ENCODE measurements around the gene SLC24A3. TPM values are rescaled to one million over a fixed set of nuclear protein-coding genes. Genes with fewer than 3 reads are reported as not detected.

The SLC24A3 gene
- total and polyA plus RNA-seq, 7 experiments from 2014 or later: 0.58 to 1.0 TPM; not detected in 5

GRCh38 chr20:19401096-19401495 is 188.7 kb downstream of the SLC24A3 start:
- Histone ChIP-seq H3K4me1 (ENCODE audit: control insufficient read depth in 2 of 2, insufficient read depth in 2 of 2, low read length in 2 of 2) (no peaks in the 10 kb centered on the region), H3K9me3 (ENCODE audit: control insufficient read depth in 2 of 3, low read length in 3 of 3) (no peaks in the 10 kb centered on the region), H3K27ac (ENCODE audit: low read depth, low read length) (no peak overlapping the region), H3K36me3 (ENCODE audit: control insufficient read depth in 2 of 3, insufficient read depth in 3 of 3, low read length in 3 of 3) (no peaks in the 10 kb centered on the region), H3K4me3 (ENCODE audit: low read length) (no peak overlapping the region), H3K27me3 (ENCODE audit: control insufficient read depth in 2 of 2, insufficient read depth in 2 of 2, low read length in 2 of 2) (no peaks in the 10 kb centered on the region)
- ChIA-PET POLR2A (no interaction called here), CTCF (no interaction called here)
- intact Hi-C loops (cut with micrococcal nuclease): no loop called here
- H3K27me3 Mint-ChIP-seq: peaks cover 0 to 13% (median 0%) of the 10 kb centered on the region in 5 donors
- no peak overlapping the region for H3K27ac Mint-ChIP-seq
- H3K36me3 Mint-ChIP-seq: peaks cover 0 to 19% (median 3%) of the 10 kb centered on the region in 5 donors
- H3K9me3 Mint-ChIP-seq: peaks cover 0 to 34% (median 19%) of the 10 kb centered on the region in 11 donors
- DNase-seq: no peak
- H3K4me1 Mint-ChIP-seq: no peaks in the 10 kb centered on the region
- no peak overlapping the region for H3K4me3 Mint-ChIP-seq
- no peak for ATAC-seq

DNA sequence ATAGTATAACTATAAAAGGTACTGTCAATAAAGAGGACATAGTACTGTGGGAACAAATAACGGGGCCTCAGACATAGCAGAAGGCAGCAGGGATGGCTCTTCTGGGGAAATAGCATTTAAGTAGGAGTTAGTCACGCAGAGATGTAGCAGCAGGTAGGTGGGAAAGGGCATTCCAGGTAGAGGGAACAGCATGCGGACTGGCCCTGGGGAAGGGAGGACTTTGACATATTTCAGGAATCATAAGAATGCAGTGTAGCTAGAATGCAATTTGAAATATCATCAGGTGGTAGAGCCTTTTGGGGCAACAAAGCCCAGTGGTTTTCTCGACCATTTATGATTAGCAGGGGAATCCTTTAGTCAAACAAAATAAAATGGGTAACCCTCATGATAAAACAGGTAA is 191.1 kb downstream of the SLC24A3 start:
- Mint-ChIP-seq H3K4me1 (no peaks in the 10 kb centered on the region), H3K27ac (no peak overlapping the region), H3K9me3 (peaks cover 2 to 20% (median 13%) of the 10 kb centered on the region in 11 donors), H3K27me3 (peaks cover 0 to 18% (median 5%) of the 10 kb centered on the region in 5 donors), H3K36me3 (peaks cover 0 to 19% (median 3%) of the 10 kb centered on the region in 5 donors), H3K4me3 (no peak overlapping the region)
- DNase-seq: no peak
- no peak overlapping the region for H3K4me3 ChIP-seq (ENCODE audit: low read length)
- intact Hi-C loops (cut with micrococcal nuclease): no loop called here
- no peaks in the 10 kb centered on the region for H3K4me1 ChIP-seq (ENCODE audit: control insufficient read depth in 2 of 2, insufficient read depth in 2 of 2, low read length in 2 of 2)
- H3K36me3 ChIP-seq (ENCODE audit: control insufficient read depth in 2 of 3, insufficient read depth in 3 of 3, low read length in 3 of 3): no peaks in the 10 kb centered on the region
- ChIA-PET CTCF (no interaction called here), POLR2A (no interaction called here)
- H3K9me3 ChIP-seq (ENCODE audit: control insufficient read depth in 2 of 3, low read length in 3 of 3): no peaks in the 10 kb centered on the region
- no peaks in the 10 kb centered on the region for H3K27me3 ChIP-seq (ENCODE audit: control insufficient read depth in 2 of 2, insufficient read depth in 2 of 2, low read length in 2 of 2)
- ATAC-seq: no peak
- no peak overlapping the region for H3K27ac ChIP-seq (ENCODE audit: low read depth, low read length)

- Histone ChIP-seq H3K9me3 (ENCODE audit: control insufficient read depth in 2 of 3, low read length in 3 of 3) (no peaks in the 10 kb centered on the region), H3K36me3 (ENCODE audit: control insufficient read depth in 2 of 3, insufficient read depth in 3 of 3, low read length in 3 of 3) (no peaks in the 10 kb centered on the region), H3K4me3 (ENCODE audit: low read length) (no peak overlapping the region), H3K4me1 (ENCODE audit: control insufficient read depth in 2 of 2, insufficient read depth in 2 of 2, low read length in 2 of 2) (no peaks in the 10 kb centered on the region), H3K27ac (ENCODE audit: low read depth, low read length) (no peak overlapping the region), H3K27me3 (ENCODE audit: control insufficient read depth in 2 of 2, insufficient read depth in 2 of 2, low read length in 2 of 2) (no peaks in the 10 kb centered on the region)
- H3K4me3 Mint-ChIP-seq: no peak overlapping the region
- CTCF ChIA-PET: no interaction called here
- DNase-seq: no peak
- no peak overlapping the region for H3K27ac Mint-ChIP-seq
- H3K36me3 Mint-ChIP-seq: peaks cover 0 to 7% (median 0%) of the 10 kb centered on the region in 5 donors
- ATAC-seq: no peak
- POLR2A ChIA-PET: interaction anchor here (0.6 kb wide), 1 partner anchor 95 kb away, joined by 3 read pairs; no protein-coding TSS in a partner anchor
- H3K27me3 Mint-ChIP-seq: peaks cover 0 to 22% (median 5%) of the 10 kb centered on the region in 5 donors
- H3K4me1 Mint-ChIP-seq: no peaks in the 10 kb centered on the region
- intact Hi-C loops (cut with micrococcal nuclease): loop anchor here in 1 of 2 donors (2.0 kb wide), 1 partner anchor 26 kb away; no protein-coding TSS in a partner anchor
- peaks cover 0 to 11% (median 5%) of the 10 kb centered on the region in 11 donors for H3K9me3 Mint-ChIP-seq
Observed at GRCh38 chr20:19404826-19405225, 192.4 kb downstream of the SLC24A3 start.

- Mint-ChIP-seq H3K4me1 (no peaks in the 10 kb centered on the region), H3K9me3 (peaks cover 0 to 8% (median 0%) of the 10 kb centered on the region in 11 donors), H3K36me3 (no peaks in the 10 kb centered on the region), H3K27ac (no peak overlapping the region), H3K4me3 (no peak overlapping the region), H3K27me3 (peaks cover 0 to 22% (median 5%) of the 10 kb centered on the region in 5 donors)
- H3K27me3 ChIP-seq (ENCODE audit: control insufficient read depth in 2 of 2, insufficient read depth in 2 of 2, low read length in 2 of 2): no peaks in the 10 kb centered on the region
- no peak overlapping the region for H3K27ac ChIP-seq (ENCODE audit: low read depth, low read length)
- DNase-seq (no peak), ATAC-seq (no peak)
- intact Hi-C loops (cut with micrococcal nuclease): loop anchor here in 1 of 2 donors (2.0 kb wide), 1 partner anchor 25 kb away; no protein-coding TSS in a partner anchor
- CTCF ChIA-PET: no interaction called here
- POLR2A ChIA-PET: no interaction called here
- no peaks in the 10 kb centered on the region for H3K4me1 ChIP-seq (ENCODE audit: control insufficient read depth in 2 of 2, insufficient read depth in 2 of 2, low read length in 2 of 2)
- H3K4me3 ChIP-seq (ENCODE audit: low read length): no peak overlapping the region
- H3K9me3 ChIP-seq (ENCODE audit: control insufficient read depth in 2 of 3, low read length in 3 of 3): no peaks in the 10 kb centered on the region
- H3K36me3 ChIP-seq (ENCODE audit: control insufficient read depth in 2 of 3, insufficient read depth in 3 of 3, low read length in 3 of 3): no peaks in the 10 kb centered on the region
Observed at GRCh38 chr20:19405958-19406357, 193.5 kb downstream of the SLC24A3 start.

- no peaks in the 10 kb centered on the region for H3K27me3 ChIP-seq (ENCODE audit: control insufficient read depth in 2 of 2, insufficient read depth in 2 of 2, low read length in 2 of 2)
- Mint-ChIP-seq H3K27me3 (peaks cover 0 to 22% (median 5%) of the 10 kb centered on the region in 5 donors), H3K4me3 (no peak overlapping the region), H3K9me3 (peaks cover 0 to 8% (median 0%) of the 10 kb centered on the region in 11 donors), H3K36me3 (no peaks in the 10 kb centered on the region), H3K4me1 (no peaks in the 10 kb centered on the region), H3K27ac (no peak overlapping the region)
- H3K4me3 ChIP-seq (ENCODE audit: low read length): no peak overlapping the region
- H3K4me1 ChIP-seq (ENCODE audit: control insufficient read depth in 2 of 2, insufficient read depth in 2 of 2, low read length in 2 of 2): no peaks in the 10 kb centered on the region
- ChIA-PET POLR2A (no interaction called here), CTCF (no interaction called here)
- H3K36me3 ChIP-seq (ENCODE audit: control insufficient read depth in 2 of 3, insufficient read depth in 3 of 3, low read length in 3 of 3): no peaks in the 10 kb centered on the region
- H3K27ac ChIP-seq (ENCODE audit: low read depth, low read length): no peak overlapping the region
- no peak for DNase-seq
- intact Hi-C loops (cut with micrococcal nuclease): no loop called here
- no peaks in the 10 kb centered on the region for H3K9me3 ChIP-seq (ENCODE audit: control insufficient read depth in 2 of 3, low read length in 3 of 3)
- ATAC-seq: no peak
Observed at GRCh38 chr20:19406381-19406780, 193.9 kb downstream of the SLC24A3 start.

DNA sequence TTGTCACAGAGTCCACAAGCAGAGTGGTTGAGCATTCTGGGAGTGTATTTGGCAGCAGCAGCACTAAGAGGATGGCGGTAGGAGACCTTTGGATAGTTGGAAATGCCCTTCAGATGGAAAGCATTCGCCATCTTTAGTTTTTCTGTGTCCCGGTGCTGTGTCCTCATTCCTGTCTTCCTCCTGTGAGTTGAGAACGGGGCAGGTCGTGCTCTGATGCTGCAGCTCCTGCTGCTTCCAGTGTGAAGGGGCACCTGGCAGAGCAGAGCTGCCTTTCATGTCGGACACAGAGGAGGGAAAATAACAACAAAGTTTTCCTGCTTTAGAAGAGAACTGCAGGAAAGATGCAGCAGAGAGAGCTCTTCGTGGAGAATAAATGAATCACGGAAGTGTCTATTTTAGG is 194.8 kb downstream of the SLC24A3 start:
- Mint-ChIP-seq H3K27ac (no peak overlapping the region), H3K27me3 (peaks cover 0 to 20% (median 1%) of the 10 kb centered on the region in 5 donors), H3K36me3 (no peaks in the 10 kb centered on the region), H3K9me3 (peaks cover 0 to 4% (median 0%) of the 10 kb centered on the region in 11 donors), H3K4me3 (no peak overlapping the region), H3K4me1 (peaks cover 0 to under 1% (median 0%) of the 10 kb centered on the region in 7 donors)
- no peak for ATAC-seq
- intact Hi-C loops (cut with micrococcal nuclease): no loop called here
- no peaks in the 10 kb centered on the region for H3K27me3 ChIP-seq (ENCODE audit: control insufficient read depth in 2 of 2, insufficient read depth in 2 of 2, low read length in 2 of 2)
- DNase-seq: no peak
- ChIA-PET CTCF (no interaction called here), POLR2A (no interaction called here)
- H3K36me3 ChIP-seq (ENCODE audit: control insufficient read depth in 2 of 3, insufficient read depth in 3 of 3, low read length in 3 of 3): no peaks in the 10 kb centered on the region
- no peak overlapping the region for H3K27ac ChIP-seq (ENCODE audit: low read depth, low read length)
- no peak overlapping the region for H3K4me3 ChIP-seq (ENCODE audit: low read length)
- H3K4me1 ChIP-seq (ENCODE audit: control insufficient read depth in 2 of 2, insufficient read depth in 2 of 2, low read length in 2 of 2): no peaks in the 10 kb centered on the region
- H3K9me3 ChIP-seq (ENCODE audit: control insufficient read depth in 2 of 3, low read length in 3 of 3): no peaks in the 10 kb centered on the region

DNA sequence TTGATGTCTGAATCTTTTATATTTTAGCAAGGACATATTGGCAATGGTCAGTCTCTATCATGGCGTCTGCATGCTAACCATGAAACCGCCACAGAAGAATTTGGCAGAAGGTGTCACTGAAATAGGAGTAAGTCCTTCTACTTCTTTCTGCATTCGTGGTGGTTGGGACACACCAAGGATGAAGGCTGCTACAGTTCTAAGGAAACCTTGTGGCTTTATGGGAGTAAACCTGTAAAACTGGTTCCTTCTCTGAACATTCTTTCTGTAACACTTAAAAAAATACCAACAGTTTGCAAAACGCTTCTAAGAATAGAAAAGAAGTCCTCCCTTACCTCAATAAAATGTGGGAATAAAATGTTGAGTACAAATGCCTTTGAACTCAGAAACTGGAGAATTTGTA is 195.3 kb downstream of the SLC24A3 start:
- H3K9me3 ChIP-seq (ENCODE audit: control insufficient read depth in 2 of 3, low read length in 3 of 3): no peaks in the 10 kb centered on the region
- H3K9me3 Mint-ChIP-seq: peaks cover 0 to 4% (median 0%) of the 10 kb centered on the region in 11 donors
- no peak for ATAC-seq
- H3K4me3 ChIP-seq (ENCODE audit: low read length): no peak overlapping the region
- no peak for DNase-seq
- no peaks in the 10 kb centered on the region for H3K27me3 ChIP-seq (ENCODE audit: control insufficient read depth in 2 of 2, insufficient read depth in 2 of 2, low read length in 2 of 2)
- H3K27me3 Mint-ChIP-seq: peaks cover 0 to 20% (median 0%) of the 10 kb centered on the region in 5 donors
- H3K4me1 ChIP-seq (ENCODE audit: control insufficient read depth in 2 of 2, insufficient read depth in 2 of 2, low read length in 2 of 2): no peaks in the 10 kb centered on the region
- H3K27ac ChIP-seq (ENCODE audit: low read depth, low read length): no peak overlapping the region
- intact Hi-C loops (cut with micrococcal nuclease): no loop called here
- peaks cover 0 to 3% (median 0%) of the 10 kb centered on the region in 7 donors for H3K4me1 Mint-ChIP-seq
- no peaks in the 10 kb centered on the region for H3K36me3 Mint-ChIP-seq
- no peaks in the 10 kb centered on the region for H3K36me3 ChIP-seq (ENCODE audit: control insufficient read depth in 2 of 3, insufficient read depth in 3 of 3, low read length in 3 of 3)
- ChIA-PET CTCF (no interaction called here), POLR2A (no interaction called here)
- no peak overlapping the region for H3K27ac Mint-ChIP-seq
- no peak overlapping the region for H3K4me3 Mint-ChIP-seq

Data from naive thymus-derived CD4-positive, alpha-beta T cell (primary cell).